GM12878 (cell line): ENCODE results near the gene PNPLA5. TPM values are rescaled to one million over a fixed set of nuclear protein-coding genes. Genes with fewer than 3 reads are reported as not detected.

Source experiments
- ATAC-seq: fragments of 200-7000 bp; cut with Tn5 transposase; 3 replicates; pipeline ENCODE4 v1.9.1; 2020; ENCODE audit warnings: mild to moderate bottlenecking, moderate library complexity
- BruUV-seq: library from RNA; stranded (reverse); fragments of 400-500 nt; replicated peaks from 2 replicates; lab custom pipeline; 2021; lab: Mats Ljungman, UMichigan
- CTCF ChIA-PET: fragments of 300-600 bp; sonication (Branson Sonifier 250); formaldehyde crosslinking; extraction: SDS; loops from one replicate; lab custom pipeline; 2021; ENCODE audit warnings: inconsistent platforms; lab: Yijun Ruan, JAX
- POLR2A ChIA-PET: fragments of 350-600 bp; formaldehyde crosslinking; extraction: SDS; loops from one replicate; lab custom pipeline; 2021; ENCODE audit warnings: inconsistent platforms; lab: Charles Lee
- RAD21 ChIA-PET: fragments of 300-600 bp; sonication (Branson Sonifier 250); formaldehyde crosslinking; loops from one replicate; lab custom pipeline; 2023; ENCODE audit warnings: antibody characterized with exemption; ENCODE audit not compliant: unreplicated experiment; lab: Charles Lee
- SMC1A ChIA-PET: fragments of 300-600 bp; sonication (Branson Sonifier 250); formaldehyde crosslinking; loops from one replicate; lab custom pipeline; 2023; ENCODE audit not compliant: unreplicated experiment, uncharacterized antibody; lab: Charles Lee
- DNase-seq: peaks from one replicate; pipeline ENCODE4 v3.0.0-alpha.2; 2011; ENCODE audit warnings: low read depth, low spot score
- FAIRE-seq: peaks from 3 replicates; lab custom pipeline; 2011; peaks lifted over from hg19 to GRCh38; lab: Jason Lieb, UNC
- H2AFZ ChIP-seq: 2 replicates; pipeline ENCODE4 v1.6.0; 2011; ENCODE audit warnings: low read depth, low read length, control low read depth; ENCODE audit not compliant: control insufficient read depth
- H3K27ac ChIP-seq: 2 replicates; pipeline ENCODE4 v1.5.1; 2011; ENCODE audit warnings: control low read depth; ENCODE audit not compliant: control insufficient read depth, insufficient read depth
- H3K27me3 ChIP-seq, 2 experiments: replicated peaks in 1 of 2; 2 replicates each; pipeline versions ENCODE4 v1.6.0 to v1.6.1; 2011; ENCODE audit warnings: low read length in 1 of 2; ENCODE audit not compliant: control insufficient read depth in 2 of 2, insufficient read depth in 2 of 2
- H3K36me3 ChIP-seq, 2 experiments: 2 replicates each; pipeline ENCODE4 v1.5.1; 2011; ENCODE audit warnings: low read length in 1 of 2; ENCODE audit not compliant: control insufficient read depth in 2 of 2, insufficient read depth in 2 of 2
- H3K4me1 ChIP-seq: 2 replicates; pipeline ENCODE4 v1.6.1; 2011; ENCODE audit warnings: mild to moderate bottlenecking, low read length, moderate library complexity, mixed read lengths; ENCODE audit not compliant: control insufficient read depth, insufficient read depth
- H3K4me2 ChIP-seq: 2 replicates; pipeline ENCODE4 v1.6.0; 2011; ENCODE audit warnings: control low read depth; ENCODE audit not compliant: control insufficient read depth, insufficient read depth
- H3K4me3 ChIP-seq: fragments of 200-600 bp; sonication (generic); 2 replicates; pipeline ENCODE4 v1.5.1; 2016
- H3K79me2 ChIP-seq: 2 replicates; pipeline ENCODE4 v1.6.0; 2011; ENCODE audit warnings: low read length; ENCODE audit not compliant: control insufficient read depth, insufficient read depth
- H3K9ac ChIP-seq: 2 replicates; pipeline ENCODE4 v1.8.0; 2011; ENCODE audit warnings: low read length, control low read depth, mixed read lengths; ENCODE audit not compliant: control insufficient read depth, insufficient read depth
- H3K9me3 ChIP-seq: replicated peaks from 3 replicates; pipeline ENCODE4 v1.5.1; 2011; ENCODE audit warnings: mild to moderate bottlenecking, low read length; ENCODE audit not compliant: control insufficient read depth, insufficient read depth
- H4K20me1 ChIP-seq: 2 replicates; pipeline ENCODE4 v1.6.0; 2011; ENCODE audit not compliant: control insufficient read depth, insufficient read depth
- ATF3 ChIP-seq: IDR thresholded peaks from 2 replicates; pipeline ENCODE4 v1.6.1; 2011; ENCODE audit warnings: low read depth, mild to moderate bottlenecking, low read length, moderate library complexity, borderline replicate concordance; ENCODE audit errors: extremely low read depth
- CHD1 ChIP-seq: IDR thresholded peaks from 2 replicates; pipeline ENCODE4 v1.6.1; 2012; ENCODE audit warnings: low read depth, low read length, improper control_type of control experiment
- CREB1 ChIP-seq: IDR thresholded peaks from 2 replicates; pipeline ENCODE4 v1.6.1; 2012; ENCODE audit warnings: low read depth, mild to moderate bottlenecking, inconsistent platforms
- FOXM1 ChIP-seq: IDR thresholded peaks from 2 replicates; pipeline ENCODE4 v1.6.1; 2012; ENCODE audit warnings: low read depth, mild to moderate bottlenecking, inconsistent platforms, low read length, moderate library complexity
- HDGF ChIP-seq: fragments of 450-650 bp; IDR thresholded peaks from 2 replicates; pipeline ENCODE4 v1.6.1; 2016; ENCODE audit warnings: antibody characterized with exemption
- KLF5 ChIP-seq: fragments of 450-650 bp; IDR thresholded peaks from 2 replicates; pipeline ENCODE4 v1.6.1; 2014; ENCODE audit warnings: mild to moderate bottlenecking; ENCODE audit not compliant: partially characterized antibody
- MTA2 ChIP-seq: fragments of 450-650 bp; IDR thresholded peaks from 2 replicates; pipeline ENCODE4 v1.6.1; 2016; ENCODE audit warnings: low read depth, mild to moderate bottlenecking, moderate library complexity
- NFIC ChIP-seq: IDR thresholded peaks from 2 replicates; pipeline ENCODE4 v1.6.1; 2012; ENCODE audit warnings: low read depth, mild to moderate bottlenecking, inconsistent platforms, low read length, moderate library complexity
- NR2C1 ChIP-seq: fragments of 450-650 bp; IDR thresholded peaks from 2 replicates; pipeline ENCODE4 v1.6.1; 2017; ENCODE audit warnings: antibody characterized with exemption, mild to moderate bottlenecking, moderate library complexity
- TBL1XR1 ChIP-seq: IDR thresholded peaks from 2 replicates; pipeline ENCODE4 v1.6.1; 2012; ENCODE audit warnings: low read depth, low read length, improper control_type of control experiment
- ZNF217 ChIP-seq: fragments of 450-650 bp; IDR thresholded peaks from 2 replicates; pipeline ENCODE4 v1.6.1; 2017; ENCODE audit warnings: antibody characterized with exemption, mild to moderate bottlenecking
- ZNF24 ChIP-seq: fragments of 450-650 bp; IDR thresholded peaks from 2 replicates; pipeline ENCODE4 v1.6.1; 2017; ENCODE audit warnings: antibody characterized with exemption, mild to moderate bottlenecking
- WGBS: methylation state at CpG from one replicate; pipeline ENCODE4 v1.1.6; 2016; ENCODE audit warnings: low lambda C conversion rate; ENCODE audit not compliant: insufficient replicate concordance, insufficient coverage; ENCODE audit errors: missing lambda C conversion rate; 5-methylcytosine and 5-hydroxymethylcytosine counted together
- in situ Hi-C: fragments of 300-500 bp; cut with MboI; formaldehyde crosslinking; loops from 9 replicates; pipeline ENCODE4 v1.14.3; 2018; ENCODE audit warnings: mixed read lengths
- intact Hi-C: fragments of 100-400 bp; cut with micrococcal nuclease; formaldehyde crosslinking; loops from one replicate; pipeline ENCODE4 v1.14.2; 2022; ENCODE audit not compliant: unreplicated experiment
- polyA plus RNA-seq, 11 experiments: library from polyadenylated mRNA; depleted of rRNA in 4 of 11; unstranded in 6 of 11; stranded (reverse) in 5 of 11; fragments of >200 nt; fragmentation: Nextera tagmentation in 4 of 11; fragmentation: Illumina TruSeq in 1 of 11; extraction: Ambion mirVana in 4 of 11; extraction: Trizol in 1 of 11; gene quantifications; 1 replicate in 1 of 11; 2 replicates in 10 of 11; pipeline versions ENCODE4 v1.2.1 to v1.2.3, GENCODE V29; 2011 to 2016; ENCODE audit warnings: inconsistent platforms in 2 of 11, missing spikeins in 2 of 11, low read depth in 1 of 11
- total RNA-seq, 4 experiments: library from RNA; depleted of rRNA in 3 of 4; stranded (reverse); fragments of >200 nt in 3 of 4; fragmentation: Illumina TruSeq in 1 of 4; extraction: Trizol in 1 of 4; gene quantifications; 2 replicates each; pipeline versions ENCODE4 v1.2.1 to v1.2.3, GENCODE V29; 2013 to 2021

The PNPLA5 gene
- total and polyA plus RNA-seq, 10 of the 15 experiments (the other 5 are each of a cell fraction or from before 2014, with no cell fraction given), result not detected

GRCh38 chr22:43846966-43847365 is 44.8 kb downstream of the PNPLA5 start:
- FAIRE-seq (no peak), DNase-seq (no peak), ATAC-seq (no peak)
- Histone ChIP-seq H3K4me1 (no peaks in the 10 kb centered on the region), H3K9me3 (no peaks in the 10 kb centered on the region), H3K9ac (no peak overlapping the region), H3K36me3 (no peaks in the 10 kb centered on the region), H3K27me3 (peaks cover 3 to 4% of the 10 kb centered on the region in 2 experiments; a peak in 3 of 4 replicates), H3K4me2 (no peak overlapping the region), H4K20me1 (no peaks in the 10 kb centered on the region), H3K4me3 (no peak overlapping the region), H3K79me2 (no peaks in the 10 kb centered on the region), H2AFZ (no peak overlapping the region), H3K27ac (no peak overlapping the region)
- TF ChIP-seq ZNF217 (no peak), CHD1 (no peak), MTA2 (no peak), NR2C1 (no peak), TBL1XR1 (no peak), ZNF24 (no peak), FOXM1 (no peak)
- ChIA-PET POLR2A (no interaction called here), SMC1A (no interaction called here), CTCF (no interaction called here), RAD21 (no interaction called here)
- WGBS, result 8% methylated on average over 11 of the region's 11 CpGs
- intact Hi-C loops (no loop called here), in situ Hi-C loops (no loop called here)
- BruUV-seq, result no TSS peak

- no peak overlapping the region for H3K27ac ChIP-seq
- intact Hi-C loops, result no loop called here
- ATAC-seq, result no peak
- ChIA-PET RAD21 (no interaction called here), CTCF (interaction anchor here (0.6 kb wide), 1 partner anchor 500 kb away, joined by 3 read pairs; no protein-coding TSS in a partner anchor), SMC1A (no interaction called here), POLR2A (no interaction called here)
- no peaks in the 10 kb centered on the region for H3K79me2 ChIP-seq
- WGBS, result 54% methylated on average over 11 of the region's 11 CpGs
- H4K20me1 ChIP-seq, result no peaks in the 10 kb centered on the region
- H3K4me3 ChIP-seq, result no peak overlapping the region
- peaks cover 1 to 3% of the 10 kb centered on the region in 2 experiments; a peak in 3 of 4 replicates for H3K27me3 ChIP-seq
- no peak overlapping the region for H3K4me2 ChIP-seq
- no peak for FAIRE-seq
- H3K36me3 ChIP-seq, result no peaks in the 10 kb centered on the region
- no TSS peak for BruUV-seq
- H2AFZ ChIP-seq, result no peak overlapping the region
- in situ Hi-C loops, result no loop called here
- no peak for DNase-seq
- no peaks in the 10 kb centered on the region for H3K9me3 ChIP-seq
- no peak overlapping the region for H3K9ac ChIP-seq
- TF ChIP-seq CREB1, result no peak
- TF ChIP-seq KLF5, result no peak
- no peak for TF ChIP-seq ATF3
- no peak for TF ChIP-seq NFIC
- TF ChIP-seq HDGF, result no peak
- TF ChIP-seq, all 136 proteins: peak for 0
- no peaks in the 10 kb centered on the region for H3K4me1 ChIP-seq
Measured at GRCh38 chr22:43845981-43846380, 45.8 kb downstream of the PNPLA5 start.
